Uterus (tissue), 4 donors: ENCODE results near the gene PIK3R2. TPM values are rescaled to one million over a fixed set of nuclear protein-coding genes. Genes with fewer than 3 reads are reported as not detected.

ENCODE experiments used
- DNase-seq, 2 donors: peaks; one replicate each; pipeline ENCODE4 v3.0.0-alpha.2; 2019 to 2020
- H3K27ac ChIP-seq, 2 donors: fragments of 200-600 bp; sonication (generic); 1 replicate in 1 of 2; 2 replicates in 1 of 2; pipeline ENCODE4 v1.5.1; 2016 to 2018
- H3K27me3 ChIP-seq, 2 donors: fragments of 200-600 bp; sonication (generic); one replicate each; pipeline ENCODE4 v1.5.1; 2018 to 2019; ENCODE audit warnings: control low read depth in 1 of 2
- H3K36me3 ChIP-seq, 2 donors: fragments of 200-600 bp; sonication (generic); one replicate each; pipeline ENCODE4 v1.5.1; 2019; ENCODE audit warnings: control low read depth in 1 of 2
- H3K4me1 ChIP-seq, 2 donors: fragments of 200-600 bp; sonication (generic); one replicate each; pipeline ENCODE4 v1.5.1; 2018 to 2019; ENCODE audit warnings: control low read depth in 1 of 2
- H3K4me3 ChIP-seq, 2 donors: fragments of 200-600 bp; sonication (generic); 1 replicate in 1 of 2; 2 replicates in 1 of 2; pipeline ENCODE4 v1.5.1; 2018 to 2019; ENCODE audit warnings: mild to moderate bottlenecking in 1 of 2
- H3K9me3 ChIP-seq, 2 donors: fragments of 200-600 bp; sonication (generic); one replicate each; pipeline ENCODE4 v1.5.1; 2019; ENCODE audit warnings: control low read depth in 1 of 2
- POLR2A ChIP-seq, 2 donors: fragments of 450-650 bp; IDR thresholded peaks; one replicate each; pipeline ENCODE4 v1.6.1; 2016; ENCODE audit warnings: antibody characterized with exemption in 2 of 2, mild to moderate bottlenecking in 1 of 2, moderate library complexity in 1 of 2
- intact Hi-C: fragments of 100-400 bp; cut with DNase I; formaldehyde crosslinking; loops from one replicate; pipeline ENCODE4 v1.15.1; 2023; ENCODE audit warnings: low total_unique reads
- total RNA-seq, 4 donors: library from RNA; depleted of rRNA in 3 of 4; stranded (reverse); fragments of >200 nt in 3 of 4; gene quantifications; one replicate each; pipeline versions ENCODE4 v1.1.0 to v1.2.4, GENCODE V29; 2014 to 2023
- TF ChIP-seq, protein P1 (sequence below), 4 experiments: fragments of 200-600 bp in 2 of 4; fragments of 450-650 bp in 2 of 4; sonication (generic) in 2 of 4; IDR thresholded peaks; one replicate each; pipeline ENCODE4 v1.5.1; 2016 to 2019; ENCODE audit warnings: antibody characterized with exemption in 4 of 4, mild to moderate bottlenecking in 2 of 4, moderate library complexity in 1 of 4
- donor health status: DM: yes; HTN: yes; CAD: no.

The PIK3R2 gene
- total RNA-seq, 4 donors from 2014 or later: 17.2 to 39.4 (median 29.7) TPM

- Histone ChIP-seq H3K9me3 (no peaks in the 10 kb centered on the region), H3K27me3 (no peaks in the 10 kb centered on the region), H3K27ac (peak overlapping the region; percentile 36 to 79), H3K4me1 (peaks cover 0 to 9% of the 10 kb centered on the region in 2 donors), H3K4me3 (no peak overlapping the region), H3K36me3 (no peaks in the 10 kb centered on the region)
- intact Hi-C loops: loop anchor here (5.0 to 10.0 kb wide), 2 partner anchors 43 to 126 kb away; no protein-coding TSS in a partner anchor
- TF ChIP-seq POLR2A (IDR thresholded peaks at IDR 0.05): no peak
- TF ChIP-seq, protein P1, sequence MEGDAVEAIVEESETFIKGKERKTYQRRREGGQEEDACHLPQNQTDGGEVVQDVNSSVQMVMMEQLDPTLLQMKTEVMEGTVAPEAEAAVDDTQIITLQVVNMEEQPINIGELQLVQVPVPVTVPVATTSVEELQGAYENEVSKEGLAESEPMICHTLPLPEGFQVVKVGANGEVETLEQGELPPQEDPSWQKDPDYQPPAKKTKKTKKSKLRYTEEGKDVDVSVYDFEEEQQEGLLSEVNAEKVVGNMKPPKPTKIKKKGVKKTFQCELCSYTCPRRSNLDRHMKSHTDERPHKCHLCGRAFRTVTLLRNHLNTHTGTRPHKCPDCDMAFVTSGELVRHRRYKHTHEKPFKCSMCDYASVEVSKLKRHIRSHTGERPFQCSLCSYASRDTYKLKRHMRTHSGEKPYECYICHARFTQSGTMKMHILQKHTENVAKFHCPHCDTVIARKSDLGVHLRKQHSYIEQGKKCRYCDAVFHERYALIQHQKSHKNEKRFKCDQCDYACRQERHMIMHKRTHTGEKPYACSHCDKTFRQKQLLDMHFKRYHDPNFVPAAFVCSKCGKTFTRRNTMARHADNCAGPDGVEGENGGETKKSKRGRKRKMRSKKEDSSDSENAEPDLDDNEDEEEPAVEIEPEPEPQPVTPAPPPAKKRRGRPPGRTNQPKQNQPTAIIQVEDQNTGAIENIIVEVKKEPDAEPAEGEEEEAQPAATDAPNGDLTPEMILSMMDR (IDR thresholded peaks at IDR 0.05): no peak
- DNase-seq: no peak
Observed at GRCh38 chr19:18119013-18119716, 33.8 kb upstream of the PIK3R2 start.

DNA sequence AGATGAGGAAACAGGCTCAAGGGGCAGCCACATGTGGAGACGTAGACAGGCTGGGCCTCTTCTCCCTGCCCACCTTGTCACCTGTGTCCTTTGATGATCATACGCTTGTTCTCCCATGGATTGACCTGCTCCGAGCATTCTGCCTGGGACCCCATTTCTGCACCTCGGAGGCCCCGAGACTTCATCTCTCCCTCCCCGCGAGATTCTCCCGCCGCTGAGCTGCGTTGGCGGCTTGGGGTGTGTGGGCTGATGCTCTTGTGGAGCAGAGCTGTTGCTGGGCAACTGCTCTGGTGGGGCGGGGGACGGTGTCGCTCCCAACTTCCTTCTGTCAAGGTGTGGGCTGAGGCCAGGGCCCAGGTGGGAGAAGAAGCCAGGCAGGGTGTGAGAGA, 33.3 kb upstream of the PIK3R2 start:
- TF ChIP-seq POLR2A (IDR thresholded peaks at IDR 0.05): no peak
- TF ChIP-seq, protein P1 (IDR thresholded peaks at IDR 0.05): no peak
- intact Hi-C loops: loop anchor here (5.0 to 10.0 kb wide), 2 partner anchors 43 to 125 kb away; no protein-coding TSS in a partner anchor
- H3K27me3 ChIP-seq: no peaks in the 10 kb centered on the region

DNA sequence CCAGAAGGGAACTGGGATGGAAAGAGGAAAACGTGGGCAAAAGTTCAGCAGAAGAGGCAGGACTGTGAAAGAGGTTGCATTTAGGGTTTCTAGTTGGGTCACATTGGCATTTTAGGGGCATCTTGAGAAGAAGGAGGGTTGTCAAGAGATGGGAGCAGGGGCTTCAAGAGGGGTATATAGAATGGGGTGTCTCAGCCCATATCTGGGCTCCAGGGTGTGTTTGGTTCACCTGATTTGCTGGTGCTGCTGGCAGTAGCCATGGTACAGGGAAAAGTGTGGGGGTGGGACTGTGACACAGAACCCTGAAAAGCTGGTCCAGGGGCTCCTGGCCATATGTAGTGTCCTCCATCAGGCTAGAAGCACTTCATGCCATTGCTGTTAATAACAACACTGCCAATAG, 32.8 kb upstream of the PIK3R2 start:
- Histone ChIP-seq H3K4me1 (peaks cover 0 to 9% of the 10 kb centered on the region in 2 donors), H3K27me3 (no peaks in the 10 kb centered on the region), H3K9me3 (no peaks in the 10 kb centered on the region), H3K36me3 (no peaks in the 10 kb centered on the region), H3K4me3 (no peak overlapping the region), H3K27ac (peak overlapping the region in 1 of 2 donors; percentile 0)
- no peak for DNase-seq
- TF ChIP-seq POLR2A (IDR thresholded peaks at IDR 0.05): no peak
- TF ChIP-seq, protein P1 (IDR thresholded peaks at IDR 0.05): no peak
- intact Hi-C loops: no loop called here

More for the DNA sequence above, 33.3 kb upstream of the PIK3R2 start:
- no peaks in the 10 kb centered on the region for H3K9me3 ChIP-seq
- H3K27ac ChIP-seq: peak overlapping the region; percentile 0 to 36
- no peak for DNase-seq
- H3K4me3 ChIP-seq: no peak overlapping the region
- peaks cover 0 to 9% of the 10 kb centered on the region in 2 donors for H3K4me1 ChIP-seq
- no peaks in the 10 kb centered on the region for H3K36me3 ChIP-seq

GRCh38 chr19:18121166-18121565, 31.8 kb upstream of the PIK3R2 start:
- Histone ChIP-seq H3K4me1 (peaks cover 0 to 9% of the 10 kb centered on the region in 2 donors), H3K36me3 (no peaks in the 10 kb centered on the region), H3K9me3 (no peaks in the 10 kb centered on the region), H3K27me3 (no peaks in the 10 kb centered on the region), H3K27ac (no peak overlapping the region), H3K4me3 (no peak overlapping the region)
- TF ChIP-seq, protein P1 (IDR thresholded peaks at IDR 0.05): no peak
- TF ChIP-seq POLR2A (IDR thresholded peaks at IDR 0.05): no peak
- intact Hi-C loops: no loop called here
- no peak for DNase-seq

- intact Hi-C loops: no loop called here
- no peaks in the 10 kb centered on the region for H3K36me3 ChIP-seq
- H3K27me3 ChIP-seq: no peaks in the 10 kb centered on the region
- no peak overlapping the region for H3K27ac ChIP-seq
- no peak for TF ChIP-seq POLR2A (IDR thresholded peaks at IDR 0.05)
- TF ChIP-seq, protein P1 (IDR thresholded peaks at IDR 0.05): no peak
- H3K4me3 ChIP-seq: no peak overlapping the region
- peaks cover 0 to 4% of the 10 kb centered on the region in 2 donors for H3K4me1 ChIP-seq
- no peak for DNase-seq
- no peaks in the 10 kb centered on the region for H3K9me3 ChIP-seq
Observed at GRCh38 chr19:18122424-18122823, 30.5 kb upstream of the PIK3R2 start.
